B cell (primary cell): ENCODE measurements around the gene COL4A6.

Experiments used
- CTCF ChIP-seq: fragments of 200-600 bp; IDR thresholded peaks from one replicate; pipeline ENCODE4 v1.8.0; 2022; ENCODE audit warnings: antibody characterized with exemption, mild to moderate bottlenecking
- EZH2 ChIP-seq: IDR thresholded peaks from 2 replicates; pipeline ENCODE4 v1.6.1; 2012; ENCODE audit warnings: borderline replicate concordance, low read depth, mild to moderate bottlenecking, moderate library complexity, low read length; ENCODE audit not compliant: insufficient read depth, poor library complexity, severe bottlenecking

DNA sequence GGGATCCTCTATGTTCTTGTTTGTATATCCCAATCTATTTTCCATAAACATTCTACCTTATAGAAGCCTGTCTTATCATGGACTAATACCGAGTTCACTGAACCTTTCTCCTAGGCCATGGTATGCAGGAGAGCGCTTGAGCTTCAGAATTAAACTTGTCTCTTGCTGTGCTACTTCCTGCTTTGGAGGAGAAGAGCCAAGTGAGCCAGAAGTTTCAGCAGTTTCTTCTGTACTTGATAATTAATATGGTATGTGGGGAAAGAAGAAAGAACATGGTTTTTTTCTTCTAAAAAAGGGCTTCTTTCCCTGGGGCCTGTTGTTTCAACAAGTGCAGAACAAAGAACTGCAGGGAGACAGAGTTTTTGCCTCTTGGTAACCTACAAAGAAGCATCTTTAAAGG, 173.8 kb downstream of the COL4A6 start:
- TF ChIP-seq CTCF: no peak
- TF ChIP-seq EZH2: no peak
